SKM-1 (cell line): ENCODE data around the gene JMJD6.

ENCODE experiments used
- DNase-seq: peaks from one replicate; lab custom pipeline; 2025; ENCODE audit not compliant: unreplicated experiment; lab: John Stamatoyannopoulos, UW

JMJD6 gene

GRCh38 chr17:76681222-76682137 is 44.9 kb downstream of the JMJD6 start:
- DNase-seq = peak; percentile 50

- DNase-seq = no peak
Measured at GRCh38 chr17:76679239-76679638, 47.2 kb downstream of the JMJD6 start.

GRCh38 chr17:76678330-76678729 is 48.1 kb downstream of the JMJD6 start:
- no peak for DNase-seq

DNA sequence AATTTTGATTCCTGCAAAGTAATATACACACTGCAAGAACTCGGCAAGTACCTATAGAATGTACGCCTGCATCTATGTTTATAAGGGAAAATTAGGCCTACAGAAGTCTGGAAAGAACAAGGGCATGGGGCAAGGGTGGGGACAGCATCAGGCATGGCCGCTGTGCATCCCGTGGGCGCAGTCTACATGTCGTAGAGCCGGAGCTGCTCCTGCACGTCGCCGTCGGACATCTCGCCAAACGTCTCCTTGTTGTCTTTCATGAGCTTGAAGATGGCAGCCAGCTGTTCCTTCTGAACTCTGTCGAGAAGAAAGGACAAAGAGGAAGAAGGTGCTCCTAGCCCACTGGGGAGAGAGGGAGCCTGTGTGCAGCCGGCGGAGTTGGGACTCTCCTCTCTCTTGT is 49.0 kb downstream of the JMJD6 start:
- DNase-seq = no peak

- no peak for DNase-seq
Measured at GRCh38 chr17:76676629-76677028, 49.8 kb downstream of the JMJD6 start.

DNA sequence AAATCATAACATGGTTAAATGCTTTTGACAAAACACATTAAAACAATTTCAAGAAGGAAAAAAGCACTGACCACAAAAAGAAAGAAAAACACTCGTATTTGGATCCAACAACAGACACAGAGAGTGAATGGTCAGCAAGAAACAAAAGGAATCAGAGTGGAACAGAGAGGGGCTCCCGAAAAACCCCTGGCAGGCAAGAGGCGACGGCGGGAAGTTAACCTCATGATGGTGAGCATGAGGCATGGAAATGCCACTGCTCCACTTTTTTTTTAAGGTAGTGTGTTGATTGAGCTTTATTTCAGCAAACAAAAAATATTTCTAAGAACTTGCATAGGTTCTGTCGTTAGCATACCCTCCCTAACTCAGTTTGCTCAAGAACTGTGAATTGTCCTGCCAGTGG is 50.8 kb downstream of the JMJD6 start:
- no peak for DNase-seq

DNA sequence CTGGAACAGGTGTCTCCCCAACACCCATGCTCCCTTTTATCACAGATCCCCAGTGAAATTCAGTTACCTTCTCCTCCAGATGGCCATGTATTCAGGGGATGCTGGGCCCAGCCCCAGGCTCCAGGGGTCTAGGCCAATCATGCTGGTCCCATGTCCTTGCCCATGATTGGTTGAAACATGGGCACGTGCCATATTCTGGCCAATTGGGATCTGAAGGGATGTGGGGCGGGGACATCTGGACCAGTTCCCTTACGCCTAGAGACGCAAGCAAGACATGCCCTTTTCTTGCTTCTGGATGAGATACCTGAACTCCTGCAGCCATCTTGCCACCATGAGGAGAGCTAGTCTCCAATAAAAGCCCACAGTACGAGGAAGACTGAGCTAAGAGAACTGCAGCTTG is 51.8 kb downstream of the JMJD6 start:
- DNase-seq = no peak

DNA sequence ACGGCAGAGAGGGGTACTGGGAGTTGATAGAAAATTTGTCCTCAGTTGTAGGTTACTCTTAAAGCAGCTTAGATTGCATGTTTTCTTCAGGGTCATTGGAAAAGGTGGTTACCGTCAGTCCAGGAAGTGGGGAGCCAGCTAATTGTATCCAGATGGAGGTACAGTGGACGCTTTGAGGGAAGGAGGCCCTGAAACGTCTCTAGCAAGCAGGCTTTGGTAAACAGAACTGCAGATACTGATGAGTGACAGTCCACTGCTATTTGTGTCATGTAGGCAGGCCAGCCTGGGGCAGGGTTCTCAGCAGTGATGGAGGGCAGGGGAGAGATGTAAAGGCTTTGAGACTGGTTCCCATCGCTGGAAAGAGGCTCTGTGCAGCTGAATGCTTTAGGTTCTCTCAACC is 52.7 kb downstream of the JMJD6 start:
- no peak for DNase-seq

- no peak for DNase-seq
Measured at GRCh38 chr17:76672892-76673291, 53.5 kb downstream of the JMJD6 start.

DNA sequence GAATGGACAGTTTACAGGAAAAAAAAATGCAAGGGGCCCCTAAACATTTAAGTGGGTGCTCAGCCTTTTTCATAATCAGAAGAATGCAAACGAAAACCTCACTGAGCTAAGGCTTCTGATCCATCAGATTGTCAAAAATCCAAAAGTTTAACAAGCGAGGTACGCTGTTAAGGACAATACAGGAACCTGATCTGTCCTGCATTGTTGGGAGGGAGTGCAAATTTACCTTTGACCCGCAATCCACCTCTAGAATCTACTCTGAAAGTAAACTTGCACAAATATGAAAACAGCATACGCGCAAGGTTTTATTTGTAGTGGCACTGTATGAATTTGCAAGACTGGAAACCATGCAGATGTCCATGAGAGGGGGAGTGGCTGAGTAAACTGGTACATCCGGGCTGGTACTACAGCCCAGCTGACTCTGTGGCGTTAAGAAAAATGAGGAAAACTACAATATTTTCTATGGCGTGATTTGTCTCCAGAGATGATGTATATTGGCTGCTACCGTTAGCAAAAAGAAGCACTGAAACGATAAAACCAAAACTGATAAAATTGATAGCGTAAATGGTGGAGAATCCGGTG is 54.0 kb downstream of the JMJD6 start:
- no peak for DNase-seq

GRCh38 chr17:76671912-76672262 is 54.5 kb downstream of the JMJD6 start:
- DNase-seq = no peak

GRCh38 chr17:76671123-76671911 is 55.1 kb downstream of the JMJD6 start:
- peak; percentile 99 for DNase-seq

- DNase-seq = no peak
Measured at GRCh38 chr17:76670718-76671122, 55.7 kb downstream of the JMJD6 start.

- DNase-seq = no peak
Measured at GRCh38 chr17:76670020-76670717, 56.2 kb downstream of the JMJD6 start.
